VCaP (cell line): ENCODE data around the gene CPEB2.
A peak's percentile ranks its signal among the peaks of the same experiment; 100 is the strongest.

Experiments
- H3K27ac ChIP-seq: fragments of 450-650 bp; 2 replicates; pipeline ENCODE4 v1.5.1; 2017
- CTCF ChIP-seq: fragments of 450-650 bp; conservative IDR thresholded peaks from 2 replicates; pipeline ENCODE4 v1.5.1; 2017; ENCODE audit warnings: mild to moderate bottlenecking, moderate library complexity

Gene CPEB2

GRCh38 chr4:15001869-15002658 is at the start of gene CPEB2:
TSS of gene CPEB2 (plus strand) at chr4:15002481. CDS start at chr4:15002674, 193 bp downstream.
- H3K27ac ChIP-seq, result peak within 1 kb of the TSS; percentile 90
- TF ChIP-seq CTCF, result no peak

- TF ChIP-seq CTCF, result no peak
These were observed 43.8 kb upstream of the CPEB2 start for GRCh38 chr4:14958436-14958835.

GRCh38 chr4:14961292-14961691 is 41.0 kb upstream of the CPEB2 start:
- no peak for TF ChIP-seq CTCF

More at GRCh38 chr4:14958436-14958835, 43.8 kb upstream of the CPEB2 start:
- H3K27ac ChIP-seq, result peak overlapping the region; percentile 85

GRCh38 chr4:14965071-14965470 is 37.2 kb upstream of the CPEB2 start:
- TF ChIP-seq CTCF, result no peak

More at GRCh38 chr4:14961292-14961691, 41.0 kb upstream of the CPEB2 start:
- no peak overlapping the region for H3K27ac ChIP-seq

GRCh38 chr4:14967982-14968381 is 34.3 kb upstream of the CPEB2 start:
- H3K27ac ChIP-seq, result no peak overlapping the region
- no peak for TF ChIP-seq CTCF

More at GRCh38 chr4:14965071-14965470, 37.2 kb upstream of the CPEB2 start:
- H3K27ac ChIP-seq, result no peak overlapping the region

- TF ChIP-seq CTCF, result no peak
- peak overlapping the region; percentile 48; the same call in 1 of the 2 replicates for H3K27ac ChIP-seq
These were observed 24.5 kb upstream of the CPEB2 start for GRCh38 chr4:14977830-14978229.

- TF ChIP-seq CTCF, result no peak
- no peak overlapping the region for H3K27ac ChIP-seq
These were observed 17.8 kb upstream of the CPEB2 start for GRCh38 chr4:14984448-14984847.
